RKO (cell line): ENCODE data around the gene OR6J1.

Source experiments
- DNase-seq: peaks from one replicate; pipeline ENCODE4 v3.0.0-alpha.2; 2016; ENCODE audit warnings: low spot score

The OR6J1 gene

GRCh38 chr14:22602862-22603261 is 41.3 kb downstream of the OR6J1 start:
- peak; percentile 42 for DNase-seq

DNA sequence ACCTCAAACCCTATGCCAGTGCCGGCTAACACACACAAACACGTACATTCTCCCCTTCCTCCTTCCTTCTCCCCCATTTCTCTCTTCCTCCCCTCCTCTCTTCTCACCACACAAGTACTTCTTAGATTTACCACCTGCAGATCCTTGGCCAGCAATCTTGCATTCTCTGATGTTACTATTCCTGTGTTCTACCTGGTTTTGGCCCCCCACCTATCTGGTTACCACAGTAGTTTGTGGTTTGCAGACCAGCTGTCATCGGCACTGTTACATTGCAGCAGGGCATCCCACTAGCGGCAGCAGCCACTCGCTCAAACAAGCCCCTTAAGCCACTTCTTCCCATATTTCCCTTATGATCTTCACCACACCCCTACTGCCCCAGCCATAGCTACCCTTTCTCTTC is 42.2 kb downstream of the OR6J1 start:
- DNase-seq, result no peak

- no peak for DNase-seq
These were observed 42.7 kb downstream of the OR6J1 start for GRCh38 chr14:22601456-22601855.

DNA sequence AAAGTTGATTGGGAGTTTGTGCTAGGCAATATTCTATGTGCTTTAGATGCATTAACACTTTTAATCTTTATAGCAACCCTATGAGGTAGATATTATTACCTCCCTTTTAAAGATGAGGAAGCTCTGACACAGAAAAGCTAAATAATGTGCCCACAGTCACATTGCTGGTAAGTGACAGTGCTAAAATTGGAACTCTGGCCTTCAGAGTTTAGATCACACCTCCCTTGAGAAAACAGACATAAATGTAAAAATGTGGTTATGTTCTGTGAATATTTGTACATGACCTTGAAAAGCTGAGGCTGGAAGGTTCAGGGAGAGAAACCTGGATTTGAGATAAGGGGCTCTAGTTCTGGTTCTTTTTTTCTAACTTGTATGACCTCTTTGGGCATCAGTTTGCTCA is 44.1 kb downstream of the OR6J1 start:
- DNase-seq, result no peak

- DNase-seq, result no peak
These were observed 44.8 kb downstream of the OR6J1 start for GRCh38 chr14:22599349-22599748.

GRCh38 chr14:22598896-22599244 is 45.3 kb downstream of the OR6J1 start:
- peak; percentile 78 for DNase-seq

DNA sequence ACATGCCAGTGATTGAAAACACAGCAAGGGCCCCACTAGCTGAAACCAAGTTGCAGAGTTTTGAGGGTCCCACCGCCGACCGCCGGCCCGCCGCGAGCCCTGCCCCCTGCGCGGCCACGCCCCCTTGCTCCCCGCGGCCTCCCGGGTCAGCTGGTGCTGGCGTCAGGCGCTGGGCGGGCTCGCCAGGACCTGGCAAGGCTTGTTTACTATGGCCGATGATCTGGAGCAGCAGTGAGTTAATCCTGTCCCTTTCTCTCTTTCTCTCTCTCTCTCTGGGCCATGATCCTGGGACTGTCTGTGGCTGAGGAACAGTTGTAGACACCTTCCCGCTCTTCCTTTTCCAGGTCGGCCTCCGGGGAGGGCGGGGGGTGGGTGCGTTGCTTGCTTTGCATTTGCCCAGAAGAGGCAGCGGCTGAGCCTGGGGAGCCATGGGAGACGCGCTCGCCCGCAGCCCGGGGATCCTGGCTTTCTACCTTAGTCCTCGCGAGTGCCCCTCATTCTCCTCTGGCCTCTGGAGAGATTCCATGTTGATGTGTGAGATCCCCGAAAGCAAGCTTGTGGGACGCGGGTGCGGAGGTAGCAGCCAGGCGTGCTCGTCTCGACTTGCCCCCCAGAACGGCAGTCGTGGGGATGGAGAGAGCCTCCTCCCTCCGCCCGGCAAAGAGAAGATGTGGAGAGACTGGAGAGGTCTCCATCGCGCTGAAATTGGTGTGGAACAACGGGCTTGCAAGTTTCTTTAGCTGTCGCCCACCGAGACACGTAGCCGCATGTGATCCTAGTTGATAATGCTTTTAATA is 45.9 kb downstream of the OR6J1 start, which contains the start of gene ABHD4:
TSS of gene ABHD4 (plus strand) at position 202 of the 797 bp plus-strand sequence. CDS start at position 209, 7 bp downstream.
- DNase-seq, result peak; percentile 70

GRCh38 chr14:22597771-22598098 is 46.4 kb downstream of the OR6J1 start:
- no peak for DNase-seq

GRCh38 chr14:22597265-22597664 is 46.9 kb downstream of the OR6J1 start:
- DNase-seq, result no peak

- no peak for DNase-seq
These were observed 47.7 kb downstream of the OR6J1 start for GRCh38 chr14:22596354-22596879.

- no peak for DNase-seq
These were observed 49.9 kb downstream of the OR6J1 start for GRCh38 chr14:22594156-22594716.

- DNase-seq, result no peak
These were observed 50.6 kb downstream of the OR6J1 start for GRCh38 chr14:22593601-22594000.

GRCh38 chr14:22593189-22593588 is 51.0 kb downstream of the OR6J1 start:
- DNase-seq, result no peak

DNA sequence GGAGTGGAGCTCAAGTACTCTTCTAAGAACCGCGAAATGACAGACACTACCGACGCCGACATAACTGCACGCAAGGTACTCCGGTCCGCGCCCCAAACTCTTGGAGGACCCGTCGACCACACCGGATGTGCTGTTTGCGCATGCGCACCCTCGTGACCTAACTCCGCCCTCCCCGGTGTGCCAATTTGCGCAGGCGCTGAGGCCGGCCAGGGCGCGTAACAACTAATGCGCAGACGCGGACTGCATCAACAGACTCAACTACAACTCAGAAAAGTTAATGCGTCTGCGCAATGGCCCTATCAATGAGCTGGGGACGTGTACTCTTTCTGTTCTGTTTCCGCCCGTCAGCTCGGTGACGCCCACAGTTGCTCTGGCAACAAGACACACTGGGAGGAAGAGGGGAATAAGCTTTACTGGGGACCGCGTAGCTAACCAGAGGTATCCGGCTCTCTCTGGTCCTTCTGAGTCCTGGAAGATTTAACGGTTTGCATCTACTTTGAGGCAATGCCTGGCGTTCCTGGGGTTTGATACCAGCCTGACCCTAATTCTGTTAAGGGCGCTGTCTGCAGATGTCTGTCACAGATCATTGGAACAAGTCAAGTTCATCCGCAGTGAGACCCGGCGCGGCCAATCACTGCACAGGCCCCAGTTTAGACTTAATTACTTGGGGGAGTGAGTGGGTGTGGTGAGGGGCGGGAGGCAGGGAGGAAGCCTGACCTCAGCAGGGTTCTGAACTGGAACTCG is 54.9 kb downstream of the OR6J1 start, which contains the start of gene DAD1:
TSS of gene DAD1 (minus strand) at position 129 of the 744 bp plus-strand sequence. CDS start at position 62, 67 bp downstream.
- peak; percentile 100 for DNase-seq

DNA sequence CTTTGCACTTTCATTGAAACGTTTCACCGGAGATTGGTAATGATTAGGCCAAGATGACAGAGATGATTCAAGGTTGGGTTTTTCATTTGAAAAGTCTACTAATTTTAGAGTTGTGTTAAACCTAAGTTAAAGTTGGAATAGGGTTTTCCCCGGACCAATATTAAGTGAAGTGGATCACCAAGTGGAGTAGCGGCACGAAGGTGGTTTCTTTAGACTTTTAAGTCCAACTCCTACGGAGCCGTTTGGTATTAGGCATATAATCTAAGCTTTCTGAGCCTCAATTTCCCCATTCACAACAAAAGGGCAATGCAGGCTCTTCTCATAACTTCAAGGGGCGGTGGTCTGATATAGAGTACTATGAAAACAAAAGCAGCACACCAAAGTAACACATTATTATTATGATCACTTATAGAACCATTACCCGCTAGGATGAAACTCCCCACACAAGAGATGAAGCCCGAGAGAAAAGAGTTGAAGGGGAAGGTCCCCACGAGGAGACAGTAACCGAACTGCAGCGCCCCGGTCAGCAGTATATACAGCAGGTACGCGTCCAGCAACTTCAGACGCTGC is 55.5 kb downstream of the OR6J1 start:
- DNase-seq, result no peak

GRCh38 chr14:22587677-22588422 is 56.3 kb downstream of the OR6J1 start:
- peak; percentile 31 for DNase-seq

GRCh38 chr14:22587247-22587646 is 56.9 kb downstream of the OR6J1 start:
- no peak for DNase-seq

DNA sequence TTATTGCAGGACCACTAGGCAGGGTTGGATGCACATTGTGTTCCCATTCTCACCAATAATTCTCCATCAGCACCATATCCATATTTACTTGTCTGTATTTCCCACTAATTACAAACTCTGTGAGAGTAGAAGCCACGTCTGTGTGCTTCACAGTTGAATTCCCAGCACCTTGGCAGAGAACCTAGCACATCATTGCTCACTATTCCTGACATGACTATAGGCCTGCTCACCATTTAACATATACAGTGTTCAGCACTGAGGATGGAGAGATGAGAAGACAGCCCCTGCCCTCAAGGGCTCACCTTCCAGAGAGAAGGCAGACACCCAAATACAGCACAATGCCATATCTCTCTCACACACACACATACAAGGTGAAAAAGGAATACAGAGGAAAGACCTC is 60.2 kb downstream of the OR6J1 start:
- no peak for DNase-seq
